ENCODE results near the gene XPO5. TPM values are rescaled to one million over a fixed set of nuclear protein-coding genes. Genes with fewer than 3 reads are reported as not detected.

Gene XPO5
- total RNA-seq, 1 donor from 2014 or later, result 53.0 TPM

GRCh38 chr6:43477235-43478007, 98.4 kb downstream of the XPO5 start, which contains the start of gene TJAP1:
TJAP1 (plus strand) TSS chr6:43477570; CDS start chr6:43499002, 21,432 bp downstream.
- H3K9me3 Mint-ChIP-seq (ENCODE audit: unreplicated experiment), result no peaks in the 10 kb centered on the region
- no peaks in the 10 kb centered on the region for H3K36me3 Mint-ChIP-seq (ENCODE audit: low read depth, unreplicated experiment)
- Histone ChIP-seq H3K4me1 (ENCODE audit: insufficient read depth, low read length) (peaks cover 13% of the 10 kb centered on the region), H3K36me3 (ENCODE audit: insufficient read depth, low read length) (no peaks in the 10 kb centered on the region), H3K27ac (ENCODE audit: low read depth, low read length) (peak within 1 kb of the TSS; percentile 71), H3K4me2 (ENCODE audit: low read length) (peak within 1 kb of the TSS; percentile 93), H3K9me3 (ENCODE audit: insufficient read depth, low read depth, low read length) (no peaks in the 10 kb centered on the region), H4K20me1 (ENCODE audit: insufficient read depth, low read length) (peaks cover 8% of the 10 kb centered on the region), H2AFZ (ENCODE audit: low read depth, low read length) (peak within 1 kb of the TSS; percentile 86), H3K79me2 (ENCODE audit: insufficient read depth, low read length) (peaks cover 42% of the 10 kb centered on the region), H3K4me3 (ENCODE audit: insufficient read depth, low read depth, low read length) (peak within 1 kb of the TSS; percentile 74), H3K27me3 (ENCODE audit: insufficient read depth, low read length) (no peaks in the 10 kb centered on the region), H3K9ac (ENCODE audit: low read length) (peak within 1 kb of the TSS; percentile 94)
- FAIRE-seq, result no peak
- H3K27ac Mint-ChIP-seq (ENCODE audit: unreplicated experiment), result peak within 1 kb of the TSS; percentile 92
- peak; percentile 75 for DNase-seq (ENCODE audit: low read depth)
- no peak for TF ChIP-seq CTCF (IDR thresholded peaks at IDR 0.05; ENCODE audit: insufficient read depth, low read depth, low read length)
- peaks cover 1% of the 10 kb centered on the region for H3K27me3 Mint-ChIP-seq (ENCODE audit: low read depth, unreplicated experiment)
- peaks cover 20% of the 10 kb centered on the region for H3K4me1 Mint-ChIP-seq (ENCODE audit: low read depth, unreplicated experiment)
- peak within 1 kb of the TSS; percentile 95 for H3K4me3 Mint-ChIP-seq (ENCODE audit: unreplicated experiment)

- H4K20me1 ChIP-seq (ENCODE audit: insufficient read depth, low read length), result peaks cover 2% of the 10 kb centered on the region
- Mint-ChIP-seq H3K27me3 (ENCODE audit: low read depth, unreplicated experiment) (peaks cover 2% of the 10 kb centered on the region), H3K36me3 (ENCODE audit: low read depth, unreplicated experiment) (no peaks in the 10 kb centered on the region), H3K4me1 (ENCODE audit: low read depth, unreplicated experiment) (peaks cover 15% of the 10 kb centered on the region), H3K27ac (ENCODE audit: unreplicated experiment) (peak overlapping the region; percentile 92), H3K9me3 (ENCODE audit: unreplicated experiment) (no peaks in the 10 kb centered on the region), H3K4me3 (ENCODE audit: unreplicated experiment) (peak overlapping the region; percentile 95)
- H3K27me3 ChIP-seq (ENCODE audit: insufficient read depth, low read length), result peaks cover under 1% of the 10 kb centered on the region
- peak overlapping the region; percentile 3 for H3K27ac ChIP-seq (ENCODE audit: low read depth, low read length)
- H3K4me1 ChIP-seq (ENCODE audit: insufficient read depth, low read length), result peaks cover 13% of the 10 kb centered on the region
- peak overlapping the region; percentile 94 for H3K9ac ChIP-seq (ENCODE audit: low read length)
- peak overlapping the region; percentile 93 for H3K4me2 ChIP-seq (ENCODE audit: low read length)
- no peaks in the 10 kb centered on the region for H3K36me3 ChIP-seq (ENCODE audit: insufficient read depth, low read length)
- no peak for TF ChIP-seq CTCF (IDR thresholded peaks at IDR 0.05; ENCODE audit: insufficient read depth, low read depth, low read length)
- no peak for TF ChIP-seq EZH2 (IDR thresholded peaks at IDR 0.05; ENCODE audit: insufficient read depth, low read length)
- DNase-seq (ENCODE audit: low read depth) (no peak), FAIRE-seq (no peak)
- no peaks in the 10 kb centered on the region for H3K9me3 ChIP-seq (ENCODE audit: insufficient read depth, low read depth, low read length)
- H3K79me2 ChIP-seq (ENCODE audit: insufficient read depth, low read length), result peaks cover 36% of the 10 kb centered on the region
- H3K4me3 ChIP-seq (ENCODE audit: insufficient read depth, low read depth, low read length), result peak overlapping the region; percentile 74
- peak overlapping the region; percentile 86 for H2AFZ ChIP-seq (ENCODE audit: low read depth, low read length)
Measured at GRCh38 chr6:43476746-43477145, 99.1 kb downstream of the XPO5 start.

GRCh38 chr6:43475516-43475915, 100.3 kb downstream of the XPO5 start:
- Mint-ChIP-seq H3K27me3 (ENCODE audit: low read depth, unreplicated experiment) (peaks cover 2% of the 10 kb centered on the region), H3K4me3 (ENCODE audit: unreplicated experiment) (no peak overlapping the region), H3K36me3 (ENCODE audit: low read depth, unreplicated experiment) (no peaks in the 10 kb centered on the region), H3K9me3 (ENCODE audit: unreplicated experiment) (no peaks in the 10 kb centered on the region), H3K4me1 (ENCODE audit: low read depth, unreplicated experiment) (peaks cover 6% of the 10 kb centered on the region), H3K27ac (ENCODE audit: unreplicated experiment) (no peak overlapping the region)
- H3K27me3 ChIP-seq (ENCODE audit: insufficient read depth, low read length), result peaks cover 6% of the 10 kb centered on the region
- no peak overlapping the region for H3K27ac ChIP-seq (ENCODE audit: low read depth, low read length)
- DNase-seq (ENCODE audit: low read depth) (no peak), FAIRE-seq (no peak)
- no peaks in the 10 kb centered on the region for H3K9me3 ChIP-seq (ENCODE audit: insufficient read depth, low read depth, low read length)
- no peak for TF ChIP-seq CTCF (IDR thresholded peaks at IDR 0.05; ENCODE audit: insufficient read depth, low read depth, low read length)
- TF ChIP-seq EZH2 (IDR thresholded peaks at IDR 0.05; ENCODE audit: insufficient read depth, low read length), result no peak
- H2AFZ ChIP-seq (ENCODE audit: low read depth, low read length), result no peak overlapping the region
- H3K4me3 ChIP-seq (ENCODE audit: insufficient read depth, low read depth, low read length), result no peak overlapping the region
- H4K20me1 ChIP-seq (ENCODE audit: insufficient read depth, low read length), result no peaks in the 10 kb centered on the region
- H3K79me2 ChIP-seq (ENCODE audit: insufficient read depth, low read length), result peaks cover 26% of the 10 kb centered on the region
- peaks cover 13% of the 10 kb centered on the region for H3K4me1 ChIP-seq (ENCODE audit: insufficient read depth, low read length)
- H3K9ac ChIP-seq (ENCODE audit: low read length), result no peak overlapping the region
- H3K4me2 ChIP-seq (ENCODE audit: low read length), result no peak overlapping the region
- H3K36me3 ChIP-seq (ENCODE audit: insufficient read depth, low read length), result no peaks in the 10 kb centered on the region
